B cell (primary cell): ENCODE data around the gene ERC2. TPM values are rescaled to one million over a fixed set of nuclear protein-coding genes. Genes with fewer than 3 reads are reported as not detected.

Experiments used
- ATAC-seq: fragments of 200-7000 bp; cut with Tn5 transposase; one replicate; pipeline ENCODE4 v1.10.0; 2021; ENCODE audit warnings: low read depth, mild to moderate bottlenecking, moderate number of reproducible peaks, moderate library complexity
- CTCF ChIA-PET: fragments of 350-600 bp; sonication (Branson Sonifier 250); formaldehyde crosslinking; loops from one replicate; lab custom pipeline; 2021; ENCODE audit warnings: antibody characterized with exemption, inconsistent platforms; lab: Charles Lee
- POLR2A ChIA-PET: fragments of 350-600 bp; sonication (Branson Sonifier 250); formaldehyde crosslinking; loops from one replicate; lab custom pipeline; 2021; ENCODE audit warnings: antibody characterized with exemption; lab: Charles Lee
- DNase-seq: peaks from one replicate; pipeline ENCODE4 v3.0.0; 2013
- H2AFZ ChIP-seq: 2 replicates; pipeline ENCODE4 v1.6.1; 2012; ENCODE audit warnings: mild to moderate bottlenecking, low read depth, low read length; ENCODE audit not compliant: insufficient read depth, poor library complexity, severe bottlenecking
- H3K27ac ChIP-seq, 2 donors: 1 replicate in 1 of 2; 2 replicates in 1 of 2; pipeline ENCODE4 v1.5.1; 2012 to 2013; ENCODE audit warnings: low read length in 2 of 2, mild to moderate bottlenecking in 2 of 2, moderate library complexity in 1 of 2
- H3K27me3 ChIP-seq, 4 experiments: fragments of 200-600 bp in 1 of 4; sonication (generic) in 1 of 4; replicated peaks in 1 of 4; 1 replicate in 2 of 4; 2 replicates in 2 of 4; pipeline versions ENCODE4 v1.6.1 to v1.7.0; 2013 to 2016; ENCODE audit warnings: low read length in 3 of 4, mild to moderate bottlenecking in 2 of 4, mixed read lengths in 1 of 4, moderate library complexity in 1 of 4; ENCODE audit not compliant: insufficient read depth in 4 of 4, control insufficient read depth in 3 of 4; ENCODE audit errors: control extremely low read depth in 1 of 4
- H3K36me3 ChIP-seq, 2 experiments: replicated peaks in 1 of 2; 1 replicate in 1 of 2; 2 replicates in 1 of 2; pipeline versions ENCODE4 v1.6.1 to v1.7.1; 2013; ENCODE audit warnings: low read length in 1 of 2; ENCODE audit not compliant: insufficient read depth in 2 of 2, control insufficient read depth in 1 of 2; ENCODE audit errors: control extremely low read depth in 1 of 2, extremely low read depth in 1 of 2
- H3K4me1 ChIP-seq, 2 donors: fragments of 200-600 bp in 1 of 2; sonication (generic) in 1 of 2; 1 replicate in 1 of 2; 2 replicates in 1 of 2; pipeline versions ENCODE4 v1.5.1 to v1.6.1; 2013 to 2017; ENCODE audit warnings: low read length in 2 of 2; ENCODE audit not compliant: control insufficient read depth in 2 of 2, insufficient read depth in 2 of 2
- H3K4me2 ChIP-seq: replicated peaks from 2 replicates; pipeline ENCODE3; 2012; ENCODE audit warnings: mild to moderate bottlenecking, low read depth, low read length; ENCODE audit not compliant: poor library complexity, severe bottlenecking
- H3K4me3 ChIP-seq, 5 experiments: fragments of 200-600 bp in 1 of 5; sonication (generic) in 1 of 5; 1 replicate in 3 of 5; 2 replicates in 2 of 5; pipeline versions ENCODE4 v1.5.1 to v1.7.0; 2011 to 2016; ENCODE audit warnings: low read length in 4 of 5, mild to moderate bottlenecking in 4 of 5, low read depth in 2 of 5, control low read depth in 1 of 5, moderate library complexity in 1 of 5; ENCODE audit not compliant: insufficient read depth in 1 of 5; ENCODE audit errors: control extremely low read depth in 1 of 5, extremely low read depth in 1 of 5
- H3K79me2 ChIP-seq: fragments of 200-600 bp; sonication (generic); one replicate; pipeline ENCODE4 v1.6.0; 2016; ENCODE audit warnings: low read length; ENCODE audit not compliant: control insufficient read depth, insufficient read depth
- H3K9ac ChIP-seq: fragments of 200-600 bp; sonication (generic); 2 replicates; pipeline ENCODE4 v1.6.1; 2017; ENCODE audit warnings: mild to moderate bottlenecking, low read length, moderate library complexity
- H3K9me3 ChIP-seq, 3 donors: one replicate each; pipeline versions ENCODE4 v1.6.1 to v1.7.1; 2013; ENCODE audit warnings: low read length in 2 of 3; ENCODE audit not compliant: control insufficient read depth in 2 of 3, insufficient read depth in 1 of 3; ENCODE audit errors: control extremely low read depth in 1 of 3
- H4K20me1 ChIP-seq: 2 replicates; pipeline ENCODE4 v1.6.0; 2012; ENCODE audit warnings: mild to moderate bottlenecking, low read length; ENCODE audit not compliant: insufficient read depth, control insufficient read depth, poor library complexity, severe bottlenecking
- H3K27ac Mint-ChIP-seq: one replicate; pipeline ENCODE4 v1.8.0; 2021; ENCODE audit warnings: mixed read lengths
- H3K27me3 Mint-ChIP-seq: one replicate; pipeline ENCODE4 v1.8.0; 2021; ENCODE audit warnings: mixed read lengths
- H3K4me1 Mint-ChIP-seq: one replicate; pipeline ENCODE4 v1.8.0; 2021; ENCODE audit warnings: mixed read lengths
- H3K4me3 Mint-ChIP-seq: one replicate; pipeline ENCODE4 v1.8.0; 2021; ENCODE audit warnings: mixed read lengths
- H3K9me3 Mint-ChIP-seq: one replicate; pipeline ENCODE4 v1.8.0; 2022; ENCODE audit warnings: mixed read lengths; ENCODE audit not compliant: insufficient read depth
- EZH2 ChIP-seq: IDR thresholded peaks from 2 replicates; pipeline ENCODE4 v1.6.1; 2012; ENCODE audit warnings: borderline replicate concordance, low read depth, mild to moderate bottlenecking, moderate library complexity, low read length; ENCODE audit not compliant: insufficient read depth, poor library complexity, severe bottlenecking
- WGBS: methylation state at CpG from one replicate; pipeline ENCODE4 v1.1.5; 2013; ENCODE audit warnings: missing lambda C conversion rate; ENCODE audit not compliant: insufficient coverage; 5-methylcytosine and 5-hydroxymethylcytosine counted together
- intact Hi-C: fragments of 100-400 bp; cut with micrococcal nuclease; formaldehyde crosslinking; loops from one replicate; pipeline ENCODE4 v1.10.0; 2022
- polyA plus RNA-seq: library from polyadenylated mRNA; depleted of rRNA; stranded (reverse); fragments of >200 nt; gene quantifications from 2 replicates; pipeline ENCODE4 v1.2.3, GENCODE V29; 2012
- total RNA-seq, 2 donors: library from RNA; stranded (reverse); fragments of 120-200 nt in 1 of 2; gene quantifications; 1 replicate in 1 of 2; 2 replicates in 1 of 2; pipeline versions ENCODE4 v1.2.3 to v1.2.4, GENCODE V29; 2013 to 2022
- TF ChIP-seq, protein P1 (sequence below): fragments of 200-600 bp; IDR thresholded peaks from one replicate; pipeline ENCODE4 v1.8.0; 2022; ENCODE audit warnings: antibody characterized with exemption, mild to moderate bottlenecking

ERC2 gene
- total and polyA plus RNA-seq, 2 donors (not counting 1 experiment from before 2014, with no cell fraction given) = not detected

DNA sequence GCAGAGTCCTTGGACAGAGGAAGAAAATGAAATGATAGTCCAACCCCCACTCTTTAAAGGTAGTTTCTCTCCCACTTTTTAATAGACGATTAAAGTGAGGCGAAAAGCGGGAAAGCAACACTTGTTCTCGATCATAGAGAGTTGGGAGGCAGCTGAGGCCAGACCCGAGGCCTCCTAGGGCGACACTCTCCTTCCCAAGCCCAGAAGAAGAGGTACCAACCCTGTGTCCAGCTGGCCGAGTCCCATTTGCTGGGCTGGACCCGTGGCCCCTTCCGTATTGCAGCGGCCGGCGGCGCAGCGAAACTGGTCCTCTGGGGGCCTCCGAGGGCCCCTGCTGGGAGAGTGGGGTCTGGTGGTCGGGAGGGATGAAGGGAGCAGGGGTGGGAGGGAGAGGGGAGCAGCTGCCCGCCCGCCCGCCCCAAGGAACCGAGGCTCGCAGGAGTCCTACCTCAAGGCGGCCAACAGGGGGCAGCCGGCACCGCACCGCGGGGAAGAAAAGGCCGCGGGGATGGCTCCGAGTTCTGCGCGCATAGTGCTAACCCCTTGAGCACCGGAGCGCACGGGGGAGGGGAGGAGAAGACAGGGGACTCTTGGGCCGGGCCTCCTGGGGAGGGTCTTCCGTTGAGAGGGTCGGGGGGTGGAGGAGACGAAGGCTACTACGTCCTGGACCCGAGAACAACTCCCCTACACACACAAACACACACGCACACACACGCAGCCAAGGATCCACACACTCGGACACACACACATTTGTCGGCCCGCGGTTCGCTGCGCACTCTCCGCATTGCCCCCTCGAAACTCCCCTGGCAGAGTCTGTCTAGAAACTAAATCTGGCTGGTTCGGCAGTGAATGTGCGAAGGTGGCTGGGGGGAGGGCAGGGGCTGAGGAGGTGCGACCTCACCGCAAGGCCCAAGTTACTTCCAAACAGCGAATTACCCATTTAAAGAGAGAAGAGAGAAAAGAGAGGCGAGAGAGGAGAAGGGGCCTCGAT lies 983.2 kb downstream of the ERC2 start:
- Mint-ChIP-seq H3K27ac (no peak overlapping the region), H3K27me3 (peaks cover 76% of the 10 kb centered on the region), H3K9me3 (no peaks in the 10 kb centered on the region), H3K4me3 (peak overlapping the region; percentile 27), H3K4me1 (peaks cover 33% of the 10 kb centered on the region)
- H3K4me3 ChIP-seq = no peak overlapping the region
- no peak for TF ChIP-seq EZH2
- TF ChIP-seq, protein P1, sequence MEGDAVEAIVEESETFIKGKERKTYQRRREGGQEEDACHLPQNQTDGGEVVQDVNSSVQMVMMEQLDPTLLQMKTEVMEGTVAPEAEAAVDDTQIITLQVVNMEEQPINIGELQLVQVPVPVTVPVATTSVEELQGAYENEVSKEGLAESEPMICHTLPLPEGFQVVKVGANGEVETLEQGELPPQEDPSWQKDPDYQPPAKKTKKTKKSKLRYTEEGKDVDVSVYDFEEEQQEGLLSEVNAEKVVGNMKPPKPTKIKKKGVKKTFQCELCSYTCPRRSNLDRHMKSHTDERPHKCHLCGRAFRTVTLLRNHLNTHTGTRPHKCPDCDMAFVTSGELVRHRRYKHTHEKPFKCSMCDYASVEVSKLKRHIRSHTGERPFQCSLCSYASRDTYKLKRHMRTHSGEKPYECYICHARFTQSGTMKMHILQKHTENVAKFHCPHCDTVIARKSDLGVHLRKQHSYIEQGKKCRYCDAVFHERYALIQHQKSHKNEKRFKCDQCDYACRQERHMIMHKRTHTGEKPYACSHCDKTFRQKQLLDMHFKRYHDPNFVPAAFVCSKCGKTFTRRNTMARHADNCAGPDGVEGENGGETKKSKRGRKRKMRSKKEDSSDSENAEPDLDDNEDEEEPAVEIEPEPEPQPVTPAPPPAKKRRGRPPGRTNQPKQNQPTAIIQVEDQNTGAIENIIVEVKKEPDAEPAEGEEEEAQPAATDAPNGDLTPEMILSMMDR = peak; percentile 26
- H3K4me2 ChIP-seq = no peak overlapping the region
- no peak for ATAC-seq
- H3K9ac ChIP-seq = no peak overlapping the region
- H3K79me2 ChIP-seq = no peaks in the 10 kb centered on the region
- ChIA-PET CTCF (no interaction called here), POLR2A (no interaction called here)
- 7% methylated on average over 47 of the region's 57 CpGs for WGBS
- H3K4me1 ChIP-seq = peaks cover 22% of the 10 kb centered on the region in 2 donors
- no peaks in the 10 kb centered on the region for H4K20me1 ChIP-seq
- no peak overlapping the region for H2AFZ ChIP-seq
- no peak overlapping the region for H3K27ac ChIP-seq
- H3K36me3 ChIP-seq = no peaks in the 10 kb centered on the region
- peak; percentile 10 for DNase-seq
- intact Hi-C loops = no loop called here
- peaks cover 0 to 86% (median 33%) of the 10 kb centered on the region in 4 experiments for H3K27me3 ChIP-seq
- peaks cover 0 to 33% (median 0%) of the 10 kb centered on the region in 3 donors for H3K9me3 ChIP-seq

DNA sequence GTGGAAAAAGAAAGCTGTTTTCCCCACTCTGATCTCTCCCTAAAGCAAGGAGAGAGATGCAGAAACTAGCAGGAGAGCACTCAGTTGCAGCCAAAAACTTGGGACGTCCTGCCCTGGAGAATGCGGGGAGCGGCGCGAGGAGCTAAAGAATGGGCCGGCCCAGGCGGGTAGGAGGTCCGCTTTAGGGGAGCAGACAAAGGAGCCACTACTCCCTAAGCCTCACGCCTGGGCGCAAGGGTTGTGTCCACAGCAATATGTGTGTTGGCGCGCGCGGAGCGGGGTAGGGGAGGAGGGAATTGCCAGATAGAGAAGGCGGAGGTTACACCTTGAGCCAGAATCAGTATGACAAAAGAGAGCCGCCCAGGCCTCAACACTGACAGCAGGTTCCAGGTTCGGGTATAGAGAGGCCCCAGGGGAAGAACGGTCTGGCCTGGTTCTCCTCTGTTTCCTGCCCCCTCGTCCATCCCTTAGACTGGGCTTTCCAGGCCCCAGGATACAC lies 984.0 kb downstream of the ERC2 start:
- peaks cover 22% of the 10 kb centered on the region in 2 donors for H3K4me1 ChIP-seq
- ChIA-PET CTCF (no interaction called here), POLR2A (no interaction called here)
- WGBS = 23% methylated on average over 18 of the region's 20 CpGs
- H3K9ac ChIP-seq = no peak overlapping the region
- no peak overlapping the region for H2AFZ ChIP-seq
- H3K4me3 ChIP-seq = no peak overlapping the region
- intact Hi-C loops = no loop called here
- ATAC-seq = no peak
- no peaks in the 10 kb centered on the region for H3K36me3 ChIP-seq
- TF ChIP-seq, protein P1 = no peak
- no peak for TF ChIP-seq EZH2
- Mint-ChIP-seq H3K9me3 (no peaks in the 10 kb centered on the region), H3K27ac (no peak overlapping the region), H3K4me3 (no peak overlapping the region), H3K4me1 (peaks cover 28% of the 10 kb centered on the region), H3K27me3 (peaks cover 75% of the 10 kb centered on the region)
- H3K27ac ChIP-seq = no peak overlapping the region
- H4K20me1 ChIP-seq = no peaks in the 10 kb centered on the region
- H3K9me3 ChIP-seq = peaks cover 0 to 25% (median 0%) of the 10 kb centered on the region in 3 donors
- no peak for DNase-seq
- peaks cover 0 to 83% (median 34%) of the 10 kb centered on the region in 4 experiments for H3K27me3 ChIP-seq
- H3K4me2 ChIP-seq = no peak overlapping the region
- H3K79me2 ChIP-seq = no peaks in the 10 kb centered on the region
